ENCODE data around the gene NKD2. TPM values are rescaled to one million over a fixed set of nuclear protein-coding genes. Genes with fewer than 3 reads are reported as not detected.
A peak's percentile ranks its signal among the peaks of the same experiment; 100 is the strongest.

Gene NKD2, protein sequence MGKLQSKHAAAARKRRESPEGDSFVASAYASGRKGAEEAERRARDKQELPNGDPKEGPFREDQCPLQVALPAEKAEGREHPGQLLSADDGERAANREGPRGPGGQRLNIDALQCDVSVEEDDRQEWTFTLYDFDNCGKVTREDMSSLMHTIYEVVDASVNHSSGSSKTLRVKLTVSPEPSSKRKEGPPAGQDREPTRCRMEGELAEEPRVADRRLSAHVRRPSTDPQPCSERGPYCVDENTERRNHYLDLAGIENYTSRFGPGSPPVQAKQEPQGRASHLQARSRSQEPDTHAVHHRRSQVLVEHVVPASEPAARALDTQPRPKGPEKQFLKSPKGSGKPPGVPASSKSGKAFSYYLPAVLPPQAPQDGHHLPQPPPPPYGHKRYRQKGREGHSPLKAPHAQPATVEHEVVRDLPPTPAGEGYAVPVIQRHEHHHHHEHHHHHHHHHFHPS
- total RNA-seq, result 1 to 10 TPM; 1.4 to 1.5 TPM

DNA sequence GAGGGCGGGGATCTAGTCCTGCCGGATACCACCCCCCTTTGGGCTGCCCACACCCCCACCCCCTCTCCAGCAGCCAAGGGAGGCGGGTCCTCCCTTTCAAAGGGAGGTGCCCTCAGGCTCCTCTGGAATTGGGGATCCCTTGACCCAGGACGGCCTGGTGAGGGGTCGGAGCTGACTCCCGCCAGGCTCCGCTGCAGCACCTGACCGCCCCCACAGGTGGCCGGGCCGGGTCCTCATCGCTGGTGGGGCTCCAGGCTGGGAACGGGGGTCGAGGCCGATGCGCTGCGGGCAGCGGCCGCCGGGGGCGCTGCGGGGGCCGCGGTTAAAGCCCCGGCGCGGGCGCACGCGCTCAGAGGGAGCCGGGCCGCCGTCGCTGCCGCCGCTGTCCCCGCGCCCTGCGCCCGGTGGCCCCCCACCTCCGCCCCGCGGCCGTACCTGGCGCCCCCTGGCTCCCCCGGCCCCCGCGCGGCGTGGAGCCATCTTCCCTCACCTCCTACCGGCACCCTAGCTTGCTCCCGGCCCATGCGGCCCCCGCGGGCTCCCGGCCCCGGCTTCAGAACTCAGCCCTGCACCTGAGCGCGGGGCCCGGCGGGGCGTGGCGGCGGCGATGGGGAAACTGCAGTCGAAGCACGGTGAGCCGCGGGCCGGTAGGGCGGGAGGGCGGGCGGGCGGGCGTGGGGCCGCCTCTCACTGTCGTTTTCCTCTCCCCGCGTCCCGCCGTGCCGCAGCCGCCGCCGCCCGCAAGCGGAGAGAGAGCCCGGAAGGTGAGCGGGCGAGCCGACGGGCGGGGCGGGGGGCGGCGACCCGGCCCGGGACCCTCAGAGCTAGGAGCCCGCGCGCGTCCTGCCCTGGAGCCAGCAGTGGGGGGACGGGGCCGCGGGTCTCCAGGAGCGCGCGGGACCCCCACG, at the start of gene NKD2:
Gene NKD2 (plus strand): TSS at position 352 of the 908 bp plus-strand sequence. CDS start 256 bp downstream, at position 608.
- TF ChIP-seq, protein P1, sequence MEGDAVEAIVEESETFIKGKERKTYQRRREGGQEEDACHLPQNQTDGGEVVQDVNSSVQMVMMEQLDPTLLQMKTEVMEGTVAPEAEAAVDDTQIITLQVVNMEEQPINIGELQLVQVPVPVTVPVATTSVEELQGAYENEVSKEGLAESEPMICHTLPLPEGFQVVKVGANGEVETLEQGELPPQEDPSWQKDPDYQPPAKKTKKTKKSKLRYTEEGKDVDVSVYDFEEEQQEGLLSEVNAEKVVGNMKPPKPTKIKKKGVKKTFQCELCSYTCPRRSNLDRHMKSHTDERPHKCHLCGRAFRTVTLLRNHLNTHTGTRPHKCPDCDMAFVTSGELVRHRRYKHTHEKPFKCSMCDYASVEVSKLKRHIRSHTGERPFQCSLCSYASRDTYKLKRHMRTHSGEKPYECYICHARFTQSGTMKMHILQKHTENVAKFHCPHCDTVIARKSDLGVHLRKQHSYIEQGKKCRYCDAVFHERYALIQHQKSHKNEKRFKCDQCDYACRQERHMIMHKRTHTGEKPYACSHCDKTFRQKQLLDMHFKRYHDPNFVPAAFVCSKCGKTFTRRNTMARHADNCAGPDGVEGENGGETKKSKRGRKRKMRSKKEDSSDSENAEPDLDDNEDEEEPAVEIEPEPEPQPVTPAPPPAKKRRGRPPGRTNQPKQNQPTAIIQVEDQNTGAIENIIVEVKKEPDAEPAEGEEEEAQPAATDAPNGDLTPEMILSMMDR (IDR thresholded peaks at IDR 0.05), result peak; percentile 36
- peaks cover 6% of the 10 kb centered on the region for H3K27me3 ChIP-seq (replicated peaks; ENCODE audit: insufficient read depth)
- H3K9me3 ChIP-seq, result no peaks in the 10 kb centered on the region
- no peaks in the 10 kb centered on the region for H3K36me3 ChIP-seq
- ATAC-seq (ENCODE audit: insufficient number of reproducible peaks, low FRiP score, low read depth) (no peak), DNase-seq (ENCODE audit: low spot score) (peak; percentile 0)
- no peak within 1 kb of the TSS for H3K27ac ChIP-seq
- peaks cover 5 to 6% of the 10 kb centered on the region in 2 donors for H3K4me1 ChIP-seq (ENCODE audit: control insufficient read depth in 1 of 2, low read depth in 2 of 2)
- H3K4me3 ChIP-seq, result peak within 1 kb of the TSS; percentile 52

DNA sequence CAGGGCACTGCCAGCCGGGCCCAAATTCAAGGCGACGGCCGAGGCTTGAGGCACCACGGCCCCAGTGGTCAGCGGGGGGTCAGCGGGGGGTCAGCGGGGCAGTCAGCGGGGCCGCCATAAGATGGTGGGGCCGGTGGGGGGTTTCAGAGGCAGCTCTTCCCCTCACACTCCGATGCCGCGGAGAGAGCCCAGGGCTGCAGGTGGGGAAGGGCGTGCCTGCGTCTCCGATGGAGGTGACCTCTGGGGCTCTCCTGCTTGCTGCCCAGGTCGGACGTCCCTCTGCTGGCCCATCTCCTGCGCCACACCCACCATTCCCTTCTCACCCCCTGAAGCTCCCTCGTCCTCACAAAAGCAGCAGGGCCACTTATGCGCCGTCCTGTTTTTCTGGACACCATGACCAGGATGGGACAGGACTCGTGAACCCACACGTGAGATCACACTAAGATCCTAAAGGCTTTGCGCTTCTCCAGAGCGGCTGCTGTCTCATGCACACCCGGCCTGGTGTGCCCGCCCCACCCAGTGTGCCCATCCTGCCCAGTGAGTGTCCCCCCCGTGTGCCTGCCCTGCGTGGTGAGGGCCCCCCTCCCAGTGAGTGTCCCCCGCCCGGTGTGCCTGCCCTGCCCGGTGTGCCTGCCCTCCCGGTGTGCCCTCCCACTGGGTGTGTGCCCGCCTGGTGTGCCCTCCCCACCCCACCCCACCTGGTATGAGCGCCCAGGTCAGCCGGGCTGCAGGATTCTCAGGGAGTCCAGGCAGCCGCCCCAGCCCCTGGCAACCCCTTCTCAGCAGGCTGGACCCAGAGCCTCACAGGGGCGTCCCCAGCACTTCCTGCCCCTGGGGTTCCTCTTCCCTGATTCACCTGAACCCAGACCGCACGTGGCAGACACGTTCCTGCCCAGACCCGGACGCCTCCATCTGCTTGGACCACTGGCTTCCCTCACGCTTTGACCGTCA, 48.7 kb upstream of the NKD2 start:
- no peaks in the 10 kb centered on the region for H3K36me3 ChIP-seq
- DNase-seq (ENCODE audit: low spot score) (no peak), ATAC-seq (ENCODE audit: insufficient number of reproducible peaks, low FRiP score, low read depth) (no peak)
- peaks cover 7 to 13% of the 10 kb centered on the region in 2 donors for H3K4me1 ChIP-seq (ENCODE audit: control insufficient read depth in 1 of 2, low read depth in 2 of 2)
- H3K27ac ChIP-seq, result no peak overlapping the region
- H3K27me3 ChIP-seq (replicated peaks; ENCODE audit: insufficient read depth), result no peaks in the 10 kb centered on the region
- TF ChIP-seq, protein P1 (IDR thresholded peaks at IDR 0.05), result no peak
- H3K9me3 ChIP-seq, result no peaks in the 10 kb centered on the region
- H3K4me3 ChIP-seq, result no peak overlapping the region

DNA sequence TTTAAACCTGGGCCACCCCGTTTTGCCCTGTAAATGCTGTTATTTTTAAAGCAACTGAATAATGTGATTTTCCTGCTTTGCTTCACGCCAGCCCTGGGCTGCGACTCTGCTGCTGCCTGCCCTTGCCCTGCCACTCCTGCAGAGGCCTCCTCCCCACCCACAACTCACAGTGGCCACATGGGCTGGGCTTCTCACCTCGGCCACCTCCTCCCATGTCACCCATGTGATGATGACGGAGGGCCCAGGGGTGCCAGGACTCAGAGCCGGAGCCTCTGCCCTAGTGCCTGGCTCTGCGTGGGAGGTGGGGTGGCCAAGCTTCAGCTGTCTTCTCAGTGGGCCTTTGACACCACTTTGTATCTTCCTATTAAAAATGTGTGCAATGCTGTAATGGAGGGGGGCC, 48.1 kb upstream of the NKD2 start:
- DNase-seq (ENCODE audit: low spot score), result no peak

GRCh38 chr5:961002-961710, 47.4 kb upstream of the NKD2 start:
- H3K27me3 ChIP-seq (replicated peaks; ENCODE audit: insufficient read depth), result no peaks in the 10 kb centered on the region
- TF ChIP-seq, protein P1 (IDR thresholded peaks at IDR 0.05), result no peak
- no peak for ATAC-seq (ENCODE audit: insufficient number of reproducible peaks, low FRiP score, low read depth)
- H3K36me3 ChIP-seq, result no peaks in the 10 kb centered on the region
- no peak for DNase-seq (ENCODE audit: low spot score)
- H3K4me3 ChIP-seq, result no peak overlapping the region
- H3K9me3 ChIP-seq, result no peaks in the 10 kb centered on the region
- peaks cover 7 to 13% of the 10 kb centered on the region in 2 donors for H3K4me1 ChIP-seq (ENCODE audit: control insufficient read depth in 1 of 2, low read depth in 2 of 2)
- H3K27ac ChIP-seq, result no peak overlapping the region

More for the DNA sequence above, 48.1 kb upstream of the NKD2 start:
- Histone ChIP-seq H3K4me3 (no peak overlapping the region), H3K27me3 (replicated peaks; ENCODE audit: insufficient read depth) (no peaks in the 10 kb centered on the region), H3K9me3 (no peaks in the 10 kb centered on the region), H3K27ac (no peak overlapping the region), H3K4me1 (ENCODE audit: control insufficient read depth in 1 of 2, low read depth in 2 of 2) (peaks cover 7 to 13% of the 10 kb centered on the region in 2 donors), H3K36me3 (no peaks in the 10 kb centered on the region)
- no peak for ATAC-seq (ENCODE audit: insufficient number of reproducible peaks, low FRiP score, low read depth)
- TF ChIP-seq, protein P1 (IDR thresholded peaks at IDR 0.05), result no peak

Measured in thoracic aorta (tissue), 2 donors.